ENCODE results near the gene MYCBPAP.
A peak's percentile ranks its signal among the peaks of the same experiment; 100 is the strongest.

Gene MYCBPAP

DNA sequence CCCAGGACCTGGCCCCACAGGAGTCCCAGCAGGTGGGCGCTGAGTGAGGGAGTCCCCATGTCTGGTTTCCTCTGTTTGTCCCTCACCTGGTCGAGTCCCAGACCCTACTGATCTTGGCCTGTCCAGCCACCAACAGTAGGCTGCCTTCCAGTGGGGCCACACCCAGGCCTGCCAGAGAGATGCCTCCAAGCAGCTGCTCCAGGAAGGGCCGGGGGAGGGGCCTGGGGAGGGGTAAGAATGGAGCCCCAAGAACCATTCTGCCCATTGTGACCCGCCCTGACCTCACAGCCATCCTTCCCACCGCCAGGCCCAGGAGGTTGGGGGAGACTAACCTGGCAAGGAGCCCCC lies 39.5 kb downstream of the MYCBPAP start:
- Histone ChIP-seq H2AFZ (ENCODE audit: low read length, unreplicated experiment) (peak overlapping the region; percentile 32), H3K27me3 (ENCODE audit: insufficient read depth, low read length) (no peaks in the 10 kb centered on the region), H3K36me3 (ENCODE audit: insufficient read depth, low read length) (no peaks in the 10 kb centered on the region), H3K27ac (ENCODE audit: low read depth, low read length) (no peak overlapping the region), H3K79me2 (ENCODE audit: control insufficient read depth, insufficient read depth, low read length, unreplicated experiment) (peaks cover 10% of the 10 kb centered on the region), H3K4me3 (ENCODE audit: low read depth, low read length) (peak overlapping the region; percentile 81), H3K4me1 (ENCODE audit: control insufficient read depth, insufficient read depth, low read length, unreplicated experiment) (peaks cover 13% of the 10 kb centered on the region)

- Histone ChIP-seq H3K4me3 (ENCODE audit: low read depth, low read length) (no peak overlapping the region), H3K79me2 (ENCODE audit: control insufficient read depth, insufficient read depth, low read length, unreplicated experiment) (peaks cover 10% of the 10 kb centered on the region), H2AFZ (ENCODE audit: low read length, unreplicated experiment) (no peak overlapping the region), H3K4me1 (ENCODE audit: control insufficient read depth, insufficient read depth, low read length, unreplicated experiment) (peaks cover 8% of the 10 kb centered on the region), H3K27me3 (ENCODE audit: insufficient read depth, low read length) (no peaks in the 10 kb centered on the region), H3K36me3 (ENCODE audit: insufficient read depth, low read length) (no peaks in the 10 kb centered on the region), H3K27ac (ENCODE audit: low read depth, low read length) (no peak overlapping the region)
Measured at GRCh38 chr17:50548831-50549230, 40.6 kb downstream of the MYCBPAP start.

- no peaks in the 10 kb centered on the region for H3K27me3 ChIP-seq (ENCODE audit: insufficient read depth, low read length)
Measured at GRCh38 chr17:50549256-50549941, 41.2 kb downstream of the MYCBPAP start.

DNA sequence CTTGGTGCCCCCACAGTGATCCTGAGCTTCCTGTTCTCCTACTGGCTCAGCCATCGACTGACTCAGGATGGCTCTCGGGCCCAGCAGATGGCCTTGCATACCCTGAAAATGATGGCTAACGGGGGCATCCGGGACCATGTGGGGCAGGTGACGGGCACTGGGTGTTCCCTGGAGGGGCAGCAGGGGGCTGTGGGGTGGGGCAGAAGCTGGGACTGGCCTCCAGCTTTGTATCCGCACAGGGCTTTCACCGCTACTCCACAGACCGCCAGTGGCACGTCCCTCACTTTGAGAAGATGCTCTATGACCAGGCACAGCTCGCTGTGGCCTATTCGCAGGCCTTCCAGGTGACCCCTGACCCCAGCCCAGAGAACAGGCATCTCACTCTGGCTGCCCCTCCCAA lies 41.7 kb downstream of the MYCBPAP start:
- no peak overlapping the region for H3K4me3 ChIP-seq (ENCODE audit: low read depth, low read length)
- H3K27ac ChIP-seq (ENCODE audit: low read depth, low read length): no peak overlapping the region
- peaks cover 8% of the 10 kb centered on the region for H3K4me1 ChIP-seq (ENCODE audit: control insufficient read depth, insufficient read depth, low read length, unreplicated experiment)
- H3K36me3 ChIP-seq (ENCODE audit: insufficient read depth, low read length): no peaks in the 10 kb centered on the region
- H3K27me3 ChIP-seq (ENCODE audit: insufficient read depth, low read length): no peaks in the 10 kb centered on the region
- peaks cover 10% of the 10 kb centered on the region for H3K79me2 ChIP-seq (ENCODE audit: control insufficient read depth, insufficient read depth, low read length, unreplicated experiment)
- no peak overlapping the region for H2AFZ ChIP-seq (ENCODE audit: low read length, unreplicated experiment)

More at GRCh38 chr17:50549256-50549941, 41.2 kb downstream of the MYCBPAP start:
- Histone ChIP-seq H2AFZ (ENCODE audit: low read length, unreplicated experiment) (no peak overlapping the region), H3K79me2 (ENCODE audit: control insufficient read depth, insufficient read depth, low read length, unreplicated experiment) (peaks cover 10% of the 10 kb centered on the region), H3K4me3 (ENCODE audit: low read depth, low read length) (no peak overlapping the region), H3K4me1 (ENCODE audit: control insufficient read depth, insufficient read depth, low read length, unreplicated experiment) (peaks cover 8% of the 10 kb centered on the region), H3K36me3 (ENCODE audit: insufficient read depth, low read length) (no peaks in the 10 kb centered on the region), H3K27ac (ENCODE audit: low read depth, low read length) (no peak overlapping the region)

DNA sequence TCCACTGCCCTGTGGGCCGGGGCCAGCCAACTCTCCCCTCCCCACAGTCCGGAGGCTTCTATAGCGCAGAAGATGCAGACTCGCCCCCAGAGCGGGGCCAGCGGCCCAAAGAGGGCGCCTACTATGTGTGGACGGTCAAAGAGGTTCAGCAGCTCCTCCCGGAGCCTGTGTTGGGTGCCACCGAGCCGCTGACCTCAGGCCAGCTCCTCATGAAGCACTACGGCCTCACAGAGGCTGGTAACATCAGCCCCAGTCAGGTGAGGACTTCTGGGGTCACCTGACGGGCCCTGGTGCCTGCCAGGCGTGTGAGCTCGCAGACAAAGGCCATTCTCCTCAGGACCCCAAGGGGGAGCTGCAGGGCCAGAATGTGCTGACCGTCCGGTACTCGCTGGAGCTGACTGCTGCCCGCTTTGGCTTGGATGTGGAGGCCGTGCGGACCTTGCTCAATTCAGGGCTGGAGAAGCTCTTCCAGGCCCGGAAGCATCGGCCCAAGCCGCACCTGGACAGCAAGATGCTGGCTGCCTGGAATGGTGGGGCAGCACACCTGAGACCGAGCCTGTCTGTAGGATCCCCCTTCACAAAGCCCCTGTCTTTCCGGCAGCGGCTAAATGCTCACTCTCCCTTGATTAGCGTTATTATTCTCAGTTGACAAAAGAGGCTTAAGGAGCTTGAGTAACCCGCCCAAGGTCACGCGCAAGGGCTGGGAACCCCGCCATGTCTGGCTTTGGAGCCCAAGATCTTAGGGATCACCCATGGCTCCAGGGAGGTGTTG lies 42.6 kb downstream of the MYCBPAP start:
- Histone ChIP-seq H3K36me3 (ENCODE audit: insufficient read depth, low read length) (no peaks in the 10 kb centered on the region), H3K4me1 (ENCODE audit: control insufficient read depth, insufficient read depth, low read length, unreplicated experiment) (peaks cover 8% of the 10 kb centered on the region), H3K27ac (ENCODE audit: low read depth, low read length) (no peak overlapping the region), H2AFZ (ENCODE audit: low read length, unreplicated experiment) (no peak overlapping the region), H3K4me3 (ENCODE audit: low read depth, low read length) (no peak overlapping the region), H3K27me3 (ENCODE audit: insufficient read depth, low read length) (no peaks in the 10 kb centered on the region), H3K79me2 (ENCODE audit: control insufficient read depth, insufficient read depth, low read length, unreplicated experiment) (peaks cover 10% of the 10 kb centered on the region)

DNA sequence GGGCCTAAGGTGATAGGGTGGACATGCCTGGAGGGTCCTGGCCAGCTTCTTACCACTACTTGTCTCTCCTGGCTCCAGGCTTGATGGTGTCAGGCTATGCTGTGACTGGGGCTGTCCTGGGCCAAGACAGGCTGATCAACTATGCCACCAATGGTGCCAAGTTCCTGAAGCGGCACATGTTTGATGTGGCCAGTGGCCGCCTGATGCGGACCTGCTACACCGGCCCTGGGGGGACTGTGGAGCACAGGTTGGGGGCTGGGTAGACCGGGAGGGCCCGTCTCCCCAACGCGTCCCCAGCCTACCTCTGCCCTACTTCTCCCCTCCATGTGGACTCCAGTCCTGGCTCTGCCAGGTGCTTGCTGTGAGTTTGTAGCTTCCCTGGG lies 43.2 kb downstream of the MYCBPAP start:
- Histone ChIP-seq H3K36me3 (ENCODE audit: insufficient read depth, low read length) (no peaks in the 10 kb centered on the region), H3K27ac (ENCODE audit: low read depth, low read length) (no peak overlapping the region), H3K4me1 (ENCODE audit: control insufficient read depth, insufficient read depth, low read length, unreplicated experiment) (peaks cover 8% of the 10 kb centered on the region), H2AFZ (ENCODE audit: low read length, unreplicated experiment) (no peak overlapping the region), H3K4me3 (ENCODE audit: low read depth, low read length) (no peak overlapping the region), H3K27me3 (ENCODE audit: insufficient read depth, low read length) (no peaks in the 10 kb centered on the region), H3K79me2 (ENCODE audit: control insufficient read depth, insufficient read depth, low read length, unreplicated experiment) (peaks cover 10% of the 10 kb centered on the region)

GRCh38 chr17:50551884-50552283 lies 43.6 kb downstream of the MYCBPAP start:
- H2AFZ ChIP-seq (ENCODE audit: low read length, unreplicated experiment): no peak overlapping the region
- no peaks in the 10 kb centered on the region for H3K27me3 ChIP-seq (ENCODE audit: insufficient read depth, low read length)
- H3K4me1 ChIP-seq (ENCODE audit: control insufficient read depth, insufficient read depth, low read length, unreplicated experiment): peaks cover 8% of the 10 kb centered on the region
- H3K27ac ChIP-seq (ENCODE audit: low read depth, low read length): no peak overlapping the region
- no peaks in the 10 kb centered on the region for H3K36me3 ChIP-seq (ENCODE audit: insufficient read depth, low read length)
- H3K4me3 ChIP-seq (ENCODE audit: low read depth, low read length): no peak overlapping the region
- H3K79me2 ChIP-seq (ENCODE audit: control insufficient read depth, insufficient read depth, low read length, unreplicated experiment): peaks cover 10% of the 10 kb centered on the region

- Histone ChIP-seq H3K79me2 (ENCODE audit: control insufficient read depth, insufficient read depth, low read length, unreplicated experiment) (no peaks in the 10 kb centered on the region), H2AFZ (ENCODE audit: low read length, unreplicated experiment) (no peak overlapping the region), H3K27ac (ENCODE audit: low read depth, low read length) (no peak overlapping the region), H3K27me3 (ENCODE audit: insufficient read depth, low read length) (peaks cover 7% of the 10 kb centered on the region), H3K4me1 (ENCODE audit: control insufficient read depth, insufficient read depth, low read length, unreplicated experiment) (peaks cover 2% of the 10 kb centered on the region), H3K4me3 (ENCODE audit: low read depth, low read length) (no peak overlapping the region), H3K36me3 (ENCODE audit: insufficient read depth, low read length) (no peaks in the 10 kb centered on the region)
Measured at GRCh38 chr17:50554201-50554600, 46.0 kb downstream of the MYCBPAP start.

DNA sequence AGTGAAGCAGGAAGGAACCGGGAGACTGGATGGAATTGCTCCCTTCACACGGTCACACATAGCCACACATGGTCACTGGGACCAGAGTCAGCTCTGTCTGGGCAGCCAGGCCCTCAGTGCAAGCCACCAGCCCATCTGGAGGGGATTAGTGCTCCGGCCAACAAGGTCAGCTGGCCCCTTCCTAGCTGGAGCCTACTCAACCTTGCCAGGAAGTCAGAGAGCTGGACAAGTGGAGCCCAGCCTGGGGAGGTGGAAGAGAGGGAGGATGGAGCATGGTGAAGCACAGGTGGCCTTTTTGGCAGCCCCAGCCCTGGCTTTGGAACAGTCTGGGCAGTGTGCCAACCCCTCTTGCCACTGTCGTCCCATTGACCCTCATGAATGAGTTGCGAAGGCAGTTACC lies 48.6 kb downstream of the MYCBPAP start:
- Histone ChIP-seq H3K27ac (ENCODE audit: low read depth, low read length) (no peak overlapping the region), H3K27me3 (ENCODE audit: insufficient read depth, low read length) (peaks cover 23% of the 10 kb centered on the region), H3K4me1 (ENCODE audit: control insufficient read depth, insufficient read depth, low read length, unreplicated experiment) (peaks cover 16% of the 10 kb centered on the region), H3K36me3 (ENCODE audit: insufficient read depth, low read length) (no peaks in the 10 kb centered on the region), H2AFZ (ENCODE audit: low read length, unreplicated experiment) (no peak overlapping the region), H3K4me3 (ENCODE audit: low read depth, low read length) (no peak overlapping the region), H3K79me2 (ENCODE audit: control insufficient read depth, insufficient read depth, low read length, unreplicated experiment) (no peaks in the 10 kb centered on the region)

- Histone ChIP-seq H3K4me1 (ENCODE audit: control insufficient read depth, insufficient read depth, low read length, unreplicated experiment) (peaks cover 16% of the 10 kb centered on the region), H3K79me2 (ENCODE audit: control insufficient read depth, insufficient read depth, low read length, unreplicated experiment) (no peaks in the 10 kb centered on the region), H3K27me3 (ENCODE audit: insufficient read depth, low read length) (peaks cover 29% of the 10 kb centered on the region)
Measured at GRCh38 chr17:50557630-50558029, 49.4 kb downstream of the MYCBPAP start.

GRCh38 chr17:50558091-50558490 lies 49.9 kb downstream of the MYCBPAP start:
- Histone ChIP-seq H3K79me2 (ENCODE audit: control insufficient read depth, insufficient read depth, low read length, unreplicated experiment) (no peaks in the 10 kb centered on the region), H2AFZ (ENCODE audit: low read length, unreplicated experiment) (no peak overlapping the region), H3K4me3 (ENCODE audit: low read depth, low read length) (no peak overlapping the region), H3K27me3 (ENCODE audit: insufficient read depth, low read length) (peaks cover 34% of the 10 kb centered on the region), H3K27ac (ENCODE audit: low read depth, low read length) (no peak overlapping the region), H3K4me1 (ENCODE audit: control insufficient read depth, insufficient read depth, low read length, unreplicated experiment) (peaks cover 16% of the 10 kb centered on the region), H3K36me3 (ENCODE audit: insufficient read depth, low read length) (no peaks in the 10 kb centered on the region)

More at GRCh38 chr17:50557630-50558029, 49.4 kb downstream of the MYCBPAP start:
- no peak overlapping the region for H3K4me3 ChIP-seq (ENCODE audit: low read depth, low read length)
- H3K27ac ChIP-seq (ENCODE audit: low read depth, low read length): no peak overlapping the region
- no peak overlapping the region for H2AFZ ChIP-seq (ENCODE audit: low read length, unreplicated experiment)
- no peaks in the 10 kb centered on the region for H3K36me3 ChIP-seq (ENCODE audit: insufficient read depth, low read length)
